SK-N-SH treated with all-trans-retinoic acid at 6 μM for 48 hours (cell line): ENCODE measurements around the gene ERFE.

Experiments
- ATAC-seq: fragments of 200-7000 bp; cut with Tn5 transposase; 3 replicates; pipeline ENCODE4 v1.9.1; 2020; ENCODE audit warnings: mild to moderate bottlenecking, moderate library complexity
- ARNTL ChIP-seq: fragments of 450-650 bp; formaldehyde crosslinking; IDR thresholded peaks from 2 replicates; pipeline ENCODE4 v1.5.0; 2020; ENCODE audit warnings: low read depth, mild to moderate bottlenecking, moderate library complexity, borderline replicate concordance
- CREB5 ChIP-seq: fragments of 250-450 bp; sonication (Bioruptor Pico); IDR thresholded peaks from 2 replicates; pipeline ENCODE4 v1.5.1; 2020; ENCODE audit warnings: low read depth, mild to moderate bottlenecking, moderate library complexity
- CSDC2 ChIP-seq: fragments of 250-450 bp; sonication (Bioruptor Pico); IDR thresholded peaks from 2 replicates; pipeline ENCODE4 v1.5.0; 2020; ENCODE audit warnings: mild to moderate bottlenecking, moderate library complexity
- CSRNP3 ChIP-seq: fragments of 250-450 bp; sonication (Bioruptor Pico); IDR thresholded peaks from 2 replicates; pipeline ENCODE4 v1.5.1; 2021; ENCODE audit warnings: mild to moderate bottlenecking, moderate library complexity
- GLIS3 ChIP-seq: fragments of 250-450 bp; sonication (Bioruptor Pico); IDR thresholded peaks from 2 replicates; pipeline ENCODE4 v1.5.0; 2020; ENCODE audit warnings: mild to moderate bottlenecking, moderate library complexity
- PATZ1 ChIP-seq: fragments of 250-450 bp; sonication (Bioruptor Pico); IDR thresholded peaks from 2 replicates; pipeline ENCODE4 v1.8.0; 2020; ENCODE audit warnings: mild to moderate bottlenecking, moderate library complexity, borderline replicate concordance
- POU6F1 ChIP-seq: fragments of 250-450 bp; sonication (Bioruptor Pico); IDR thresholded peaks from 2 replicates; pipeline ENCODE4 v1.8.0; 2021; ENCODE audit warnings: low read depth, mild to moderate bottlenecking, moderate library complexity, borderline replicate concordance
- PPARA ChIP-seq: fragments of 250-450 bp; sonication (Bioruptor Pico); IDR thresholded peaks from 2 replicates; pipeline ENCODE4 v1.5.0; 2020; ENCODE audit warnings: mild to moderate bottlenecking, borderline replicate concordance
- RARB ChIP-seq: fragments of 250-450 bp; sonication (Bioruptor Pico); IDR thresholded peaks from 2 replicates; pipeline ENCODE4 v1.8.0; 2021; ENCODE audit warnings: mild to moderate bottlenecking, moderate library complexity
- SNAI2 ChIP-seq: fragments of 250-450 bp; sonication (Bioruptor Pico); IDR thresholded peaks from 2 replicates; pipeline ENCODE4 v1.5.0; 2020; ENCODE audit warnings: mild to moderate bottlenecking, moderate library complexity
- TCF4 ChIP-seq: fragments of 250-450 bp; sonication (Bioruptor Pico); IDR thresholded peaks from 2 replicates; pipeline ENCODE4 v1.8.0; 2021; ENCODE audit warnings: mild to moderate bottlenecking, moderate library complexity, borderline replicate concordance
- TSHZ2 ChIP-seq: fragments of 250-450 bp; sonication (Bioruptor Pico); IDR thresholded peaks from 2 replicates; pipeline ENCODE4 v1.5.0; 2020; ENCODE audit warnings: mild to moderate bottlenecking, moderate library complexity
- ZFP3 ChIP-seq: fragments of 250-450 bp; sonication (Bioruptor Pico); IDR thresholded peaks from 2 replicates; pipeline ENCODE4 v1.5.0; 2020; ENCODE audit warnings: mild to moderate bottlenecking, moderate library complexity
- ZFP30 ChIP-seq: fragments of 450-650 bp; formaldehyde crosslinking; IDR thresholded peaks from 2 replicates; pipeline ENCODE4 v1.5.0; 2022; ENCODE audit warnings: mild to moderate bottlenecking, moderate library complexity
- ZNF565 ChIP-seq: fragments of 450-650 bp; formaldehyde crosslinking; conservative IDR thresholded peaks from 2 replicates; pipeline ENCODE4 v1.5.0; 2020; ENCODE audit warnings: low read depth, mild to moderate bottlenecking, moderate library complexity
- ZNF70 ChIP-seq: fragments of 450-650 bp; formaldehyde crosslinking; IDR thresholded peaks from 2 replicates; pipeline ENCODE4 v1.5.0; 2020; ENCODE audit warnings: mild to moderate bottlenecking, moderate library complexity
- ZNF8 ChIP-seq: fragments of 450-650 bp; formaldehyde crosslinking; IDR thresholded peaks from 2 replicates; pipeline ENCODE4 v1.5.0; 2020; ENCODE audit warnings: mild to moderate bottlenecking, moderate library complexity

The ERFE gene

GRCh38 chr2:238158509-238159070, at the start of gene ERFE:
TSS of gene ERFE (plus strand) at chr2:238158970. CDS start at chr2:238159008, 38 bp downstream.
- TF ChIP-seq TSHZ2 (CRISPR knock-in tag) (no peak), PPARA (CRISPR knock-in tag) (no peak), TCF4 (CRISPR knock-in tag) (no peak)
- TF ChIP-seq, all 23 proteins: peak for 0
- ATAC-seq: peak; percentile 69

GRCh38 chr2:238113611-238114010, 45.2 kb upstream of the ERFE start:
- TF ChIP-seq SNAI2 (CRISPR knock-in tag) (no peak), PATZ1 (CRISPR knock-in tag) (no peak), ZNF565 (CRISPR knock-in tag) (no peak), CREB5 (no peak), ZNF70 (CRISPR knock-in tag) (no peak), GLIS3 (no peak), CSRNP3 (CRISPR knock-in tag) (no peak), ZNF8 (CRISPR knock-in tag) (no peak), ZFP30 (no peak), CSDC2 (CRISPR knock-in tag) (no peak)
- no peak for ATAC-seq

- TF ChIP-seq ZFP30: no peak
- TF ChIP-seq CREB5: no peak
- no peak for TF ChIP-seq GLIS3
- TF ChIP-seq ZFP3 (CRISPR knock-in tag): no peak
- no peak for TF ChIP-seq ARNTL (CRISPR knock-in tag)
- no peak for TF ChIP-seq PATZ1 (CRISPR knock-in tag)
- TF ChIP-seq TSHZ2 (CRISPR knock-in tag): no peak
- TF ChIP-seq ZNF8 (CRISPR knock-in tag): no peak
- no peak for TF ChIP-seq RARB (CRISPR knock-in tag)
- TF ChIP-seq POU6F1 (CRISPR knock-in tag): no peak
- no peak for TF ChIP-seq ZNF565 (CRISPR knock-in tag)
- TF ChIP-seq CSDC2 (CRISPR knock-in tag): no peak
- no peak for TF ChIP-seq SNAI2 (CRISPR knock-in tag)
- TF ChIP-seq PPARA (CRISPR knock-in tag): no peak
- TF ChIP-seq, all 23 proteins: peak for 0
- no peak for ATAC-seq
Observed at GRCh38 chr2:238114331-238114841, 44.4 kb upstream of the ERFE start.
